NCI-H460 (cell line): ENCODE measurements around the gene PACSIN1. TPM values are rescaled to one million over a fixed set of nuclear protein-coding genes. Genes with fewer than 3 reads are reported as not detected.

Experiments
- DNase-seq: peaks from one replicate; pipeline ENCODE4 v3.0.0-alpha.2; 2016; ENCODE audit warnings: low read depth; ENCODE audit errors: extremely low read depth
- total RNA-seq: library from RNA; depleted of rRNA; stranded (reverse); fragments of >200 nt; shearing (Covaris generic); gene quantifications from 2 replicates; pipeline ENCODE4 v1.2.3, GENCODE V29; 2014; rRNA removed

The PACSIN1 gene
- total RNA-seq, 1 experiment from 2014 or later: 0.07 TPM

DNA sequence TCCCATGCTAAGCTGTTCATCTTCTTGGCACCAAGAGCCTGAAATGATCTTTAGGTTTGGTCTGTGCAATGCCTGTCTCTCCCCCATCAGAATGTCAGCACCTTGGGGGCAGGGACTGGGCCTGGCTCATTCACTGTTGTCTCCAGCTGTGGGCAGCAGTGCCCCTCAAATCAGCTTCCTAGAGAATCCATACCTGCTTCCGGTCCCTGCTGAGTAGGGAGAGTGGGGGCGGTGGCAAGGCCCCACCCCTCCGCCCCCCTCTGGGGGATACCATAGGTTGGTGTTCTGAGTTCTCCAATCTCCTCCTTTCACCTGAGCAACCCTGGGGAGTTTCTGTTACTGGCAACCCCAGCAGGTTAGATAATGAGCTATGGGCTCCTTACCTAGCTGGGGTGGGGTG, 109.5 kb downstream of the PACSIN1 start:
- DNase-seq: no peak

DNA sequence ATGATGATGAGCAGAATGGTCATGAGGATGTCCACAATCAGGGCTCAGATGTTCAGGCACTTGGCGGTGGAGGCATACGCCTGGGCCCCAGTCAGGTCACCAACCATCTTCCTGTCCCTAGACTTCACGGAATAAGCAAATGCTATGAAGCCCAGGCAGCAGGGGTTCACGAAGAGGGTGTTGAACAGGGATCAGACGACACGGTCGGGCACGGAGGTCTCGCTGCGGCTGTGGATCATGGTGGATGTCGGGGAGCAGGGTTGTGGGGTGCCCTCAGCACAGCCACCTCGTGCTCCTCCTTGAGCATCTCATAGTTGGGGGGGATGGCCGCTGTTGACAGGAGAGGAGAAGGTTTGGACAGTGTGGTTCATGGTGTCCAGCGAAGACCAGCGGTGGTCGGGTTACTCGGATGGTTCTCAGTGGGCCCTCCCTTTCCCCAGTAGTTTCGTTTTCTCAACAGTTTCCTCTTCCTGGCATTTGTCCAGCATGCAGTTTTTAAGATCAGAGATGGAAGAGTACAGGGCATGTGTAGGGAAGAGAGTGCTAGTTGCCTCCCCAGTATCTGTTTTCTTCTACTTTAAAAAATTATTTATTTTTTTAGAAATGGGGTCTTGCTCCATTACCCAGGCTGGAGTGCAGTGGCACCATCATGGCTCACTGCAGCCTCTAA, 110.5 kb downstream of the PACSIN1 start:
- no peak for DNase-seq

DNA sequence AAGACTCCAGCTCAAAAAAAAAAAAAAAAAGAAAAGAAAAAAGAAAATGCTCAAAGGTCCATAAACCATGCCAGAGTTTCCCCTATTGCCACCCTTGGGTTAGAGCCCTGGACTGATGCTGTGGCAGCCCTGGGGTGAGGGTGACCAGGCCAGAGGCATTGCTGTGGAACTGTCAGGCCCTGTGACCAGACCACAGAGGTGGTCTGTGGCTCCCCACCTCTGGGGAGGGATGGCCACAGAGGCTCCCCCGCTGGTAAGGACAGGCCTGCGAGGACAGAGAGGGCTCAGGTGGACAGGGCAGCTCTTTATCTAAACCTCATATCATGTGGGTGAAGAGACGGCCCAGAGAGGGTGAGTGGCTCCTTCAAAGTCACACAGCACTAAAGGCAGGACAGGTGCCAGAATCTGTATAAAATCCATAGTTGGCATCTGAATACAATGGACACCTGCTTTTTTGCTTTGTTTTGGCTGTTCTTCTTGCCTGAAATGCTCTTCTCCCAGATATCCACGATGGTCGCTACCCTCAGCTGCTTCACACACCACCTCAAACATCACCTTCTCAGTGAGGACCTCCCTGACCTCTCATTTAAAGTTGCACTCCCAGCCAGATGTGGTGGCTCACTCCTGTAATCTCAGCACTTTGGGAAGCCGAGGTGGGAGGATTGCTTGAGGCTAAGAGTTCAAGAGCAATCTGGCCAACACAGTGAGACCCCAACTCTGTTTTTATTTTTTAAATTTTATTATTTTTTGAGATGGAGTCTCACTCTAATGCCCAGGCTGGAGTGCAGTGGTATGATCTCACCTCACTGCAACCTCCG, 112.8 kb downstream of the PACSIN1 start:
- no peak for DNase-seq

DNA sequence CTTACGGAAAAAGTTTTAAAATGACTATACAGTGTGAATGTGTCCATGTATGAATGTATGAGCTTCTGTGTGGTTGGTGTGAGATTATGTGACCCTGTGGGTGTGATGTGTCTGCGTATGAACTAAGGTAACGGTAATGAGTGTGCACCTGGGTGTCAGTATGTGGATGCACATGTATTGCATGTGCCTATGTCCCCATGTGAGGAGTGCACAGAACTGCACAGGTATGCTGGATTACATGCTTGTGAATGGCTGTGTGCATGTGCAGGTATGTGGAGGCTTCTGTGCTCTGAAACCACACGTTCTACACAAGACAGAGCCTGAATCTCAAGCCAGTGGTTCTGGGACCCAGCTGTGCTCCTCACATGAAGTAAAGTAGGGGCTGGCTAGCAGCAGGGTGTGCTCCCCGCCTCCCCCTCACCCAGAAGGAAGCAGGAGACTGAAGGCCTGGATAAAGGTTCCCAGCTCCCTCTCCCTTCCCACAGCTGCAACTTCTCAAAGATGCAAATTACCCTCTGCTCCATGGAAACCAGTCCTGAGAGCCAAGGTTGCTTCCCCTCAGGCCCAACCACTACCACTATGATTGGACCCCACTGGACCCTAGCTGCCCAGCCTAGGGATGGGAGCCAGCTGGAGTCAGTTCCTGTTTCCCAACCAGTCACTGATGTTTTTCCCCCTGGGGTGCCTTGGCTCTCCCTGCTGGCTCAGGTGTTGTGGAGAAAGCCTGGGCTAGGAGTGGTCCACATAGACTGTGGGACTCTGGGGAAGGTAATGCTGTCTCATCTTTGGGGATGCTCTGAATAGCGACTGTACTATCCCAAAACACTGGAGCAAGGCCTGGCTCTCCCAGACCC, 115.1 kb downstream of the PACSIN1 start:
- no peak for DNase-seq

DNA sequence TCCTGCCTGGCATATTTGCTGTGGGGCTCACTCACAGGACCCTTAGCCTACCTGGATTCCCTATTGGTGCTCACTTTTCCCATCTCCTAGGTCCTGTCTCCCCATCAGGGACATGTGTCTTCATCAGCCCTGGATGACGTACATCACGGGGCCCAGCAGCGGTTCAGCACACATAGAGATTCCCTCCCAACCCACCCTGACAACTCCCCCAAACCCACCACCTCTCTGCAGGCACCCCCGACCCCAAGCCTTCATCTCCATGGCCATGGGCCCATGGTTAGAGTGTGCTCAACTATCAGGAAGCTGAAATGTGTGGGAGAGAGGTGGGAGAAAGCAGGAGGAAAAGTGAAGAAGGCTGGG, 115.7 kb downstream of the PACSIN1 start:
- no peak for DNase-seq

DNA sequence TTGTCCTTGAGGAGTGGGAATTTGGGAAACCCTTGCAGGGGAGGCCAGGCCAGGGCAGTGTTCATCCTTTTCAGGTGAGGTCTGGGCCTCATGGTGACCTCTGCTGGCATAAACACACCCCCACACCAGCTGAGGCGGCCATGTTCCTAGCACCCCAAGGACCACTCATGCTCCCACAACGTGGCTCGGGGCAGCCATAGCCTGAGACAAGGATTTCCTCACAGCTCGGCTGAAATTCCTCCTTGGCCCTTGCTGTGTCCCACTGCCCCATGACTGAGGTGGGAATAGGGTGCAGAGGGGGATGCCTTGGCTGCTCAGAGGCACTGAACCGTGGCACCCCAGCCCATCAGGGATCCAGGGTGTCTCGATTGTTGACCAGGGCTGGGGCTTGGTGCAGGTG, 117.6 kb downstream of the PACSIN1 start:
- DNase-seq: no peak

DNA sequence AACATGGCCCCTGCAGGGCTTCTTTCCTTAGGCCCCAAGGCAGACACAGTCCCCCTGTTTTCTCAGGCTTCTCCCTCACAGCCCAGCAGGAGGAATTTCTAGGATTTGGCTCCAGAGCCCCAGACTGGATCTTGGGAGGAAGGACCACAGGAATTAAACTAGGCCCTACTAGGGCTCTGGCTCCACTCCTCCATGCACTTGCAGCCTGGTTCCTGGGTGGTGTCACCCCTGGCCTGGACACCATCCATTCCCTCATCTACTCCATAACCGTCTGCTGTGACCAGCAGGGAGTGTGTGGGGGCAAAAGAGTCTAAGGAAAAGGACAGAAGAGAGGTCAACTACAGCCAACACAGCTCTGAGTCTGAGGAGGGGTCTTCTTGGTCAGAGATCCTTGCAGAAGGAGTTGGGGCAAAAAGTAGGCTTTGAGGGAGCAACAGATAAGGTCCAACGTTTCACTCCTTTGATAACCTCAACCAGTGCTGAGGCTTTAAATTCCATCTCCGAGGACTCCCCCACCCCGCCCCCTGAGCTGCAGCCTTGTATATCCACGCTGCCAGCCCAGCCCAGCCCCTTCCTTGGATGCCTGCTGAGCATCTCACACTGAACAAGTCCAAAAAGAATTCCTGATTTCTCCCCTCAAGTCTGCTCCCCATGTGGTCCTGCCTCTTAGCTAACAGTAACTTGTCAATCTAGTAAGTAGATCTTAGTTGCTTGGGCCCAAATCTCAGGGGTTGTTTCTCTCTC, 118.2 kb downstream of the PACSIN1 start:
- no peak for DNase-seq

DNA sequence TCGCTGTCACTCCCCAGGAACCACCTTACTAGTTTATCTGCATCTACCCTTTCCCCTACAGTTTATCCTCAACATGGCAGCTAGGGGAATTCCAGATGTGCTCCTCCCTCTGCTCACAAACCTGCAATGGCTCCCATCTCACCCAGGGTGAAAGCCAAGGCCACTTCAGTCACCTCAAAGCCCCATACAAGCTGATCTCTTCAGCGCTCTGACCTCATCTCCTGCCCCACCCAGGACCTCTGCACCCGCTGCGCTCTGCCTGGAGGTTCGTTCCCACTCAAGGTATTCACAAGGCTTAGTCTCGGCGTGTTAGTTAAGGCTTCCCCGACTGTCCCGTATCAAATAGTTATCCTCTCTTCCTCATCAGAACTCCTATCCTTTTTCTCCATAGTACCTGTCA, 118.8 kb downstream of the PACSIN1 start:
- DNase-seq: no peak

Other genes starting within 250 kb of the PACSIN1 start
- gene HMGA1, start 229.2 kb upstream of the PACSIN1 start, total RNA-seq: 211 and 242 TPM in 2 replicates
- 11.2 and 12.4 TPM in 2 replicates for gene SMIM29, start 217.1 kb upstream of the PACSIN1 start, total RNA-seq
- 15.8 and 18.5 TPM in 2 replicates for gene NUDT3, start 73.4 kb upstream of the PACSIN1 start, total RNA-seq
- gene RPS10, start 40.0 kb upstream of the PACSIN1 start, total RNA-seq: 2,094 and 2,320 TPM in 2 replicates
- not detected in 2 replicates for gene SPDEF, start 90.3 kb downstream of the PACSIN1 start, total RNA-seq
- 15.5 and 16.4 TPM in 2 replicates for gene ILRUN, start 230.7 kb downstream of the PACSIN1 start, total RNA-seq